ENCODE data around the gene RNF130.

- TF ChIP-seq, protein P1, sequence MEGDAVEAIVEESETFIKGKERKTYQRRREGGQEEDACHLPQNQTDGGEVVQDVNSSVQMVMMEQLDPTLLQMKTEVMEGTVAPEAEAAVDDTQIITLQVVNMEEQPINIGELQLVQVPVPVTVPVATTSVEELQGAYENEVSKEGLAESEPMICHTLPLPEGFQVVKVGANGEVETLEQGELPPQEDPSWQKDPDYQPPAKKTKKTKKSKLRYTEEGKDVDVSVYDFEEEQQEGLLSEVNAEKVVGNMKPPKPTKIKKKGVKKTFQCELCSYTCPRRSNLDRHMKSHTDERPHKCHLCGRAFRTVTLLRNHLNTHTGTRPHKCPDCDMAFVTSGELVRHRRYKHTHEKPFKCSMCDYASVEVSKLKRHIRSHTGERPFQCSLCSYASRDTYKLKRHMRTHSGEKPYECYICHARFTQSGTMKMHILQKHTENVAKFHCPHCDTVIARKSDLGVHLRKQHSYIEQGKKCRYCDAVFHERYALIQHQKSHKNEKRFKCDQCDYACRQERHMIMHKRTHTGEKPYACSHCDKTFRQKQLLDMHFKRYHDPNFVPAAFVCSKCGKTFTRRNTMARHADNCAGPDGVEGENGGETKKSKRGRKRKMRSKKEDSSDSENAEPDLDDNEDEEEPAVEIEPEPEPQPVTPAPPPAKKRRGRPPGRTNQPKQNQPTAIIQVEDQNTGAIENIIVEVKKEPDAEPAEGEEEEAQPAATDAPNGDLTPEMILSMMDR (conservative IDR thresholded peaks at IDR 0.05 in 1 of 2, IDR thresholded peaks at IDR 0.05 in 1 of 2; ENCODE audit: extremely low read depth in 1 of 2, insufficient read depth in 1 of 2, low read depth in 1 of 2, low read length in 2 of 2), result no peak
- no peak for TF ChIP-seq EZH2 (IDR thresholded peaks at IDR 0.05; ENCODE audit: borderline replicate concordance, low read length)
Measured at GRCh38 chr5:179918742-179919486, 152.6 kb downstream of the RNF130 start.

Measured in mammary epithelial cell (primary cell).